Calu3 (cell line): Measurements from ENCODE around the gene EFCAB11. TPM values are rescaled to one million over a fixed set of nuclear protein-coding genes. Genes with fewer than 3 reads are reported as not detected.

Source experiments
- BruUV-seq: library from RNA; stranded (reverse); fragments of 400-500 nt; replicated peaks from 2 replicates; lab custom pipeline; 2021; lab: Mats Ljungman, UMichigan
- CTCF ChIA-PET: fragments of 300-600 bp; sonication (Branson Sonifier 250); formaldehyde crosslinking; loops from one replicate; lab custom pipeline; 2022; ENCODE audit warnings: antibody characterized with exemption; lab: Charles Lee
- DNase-seq: peaks from one replicate; pipeline ENCODE4 v3.0.0; 2022
- H3K27ac Mint-ChIP-seq: one replicate; pipeline ENCODE4 v1.8.0; 2022; ENCODE audit warnings: mixed read lengths; ENCODE audit not compliant: unreplicated experiment
- H3K27me3 Mint-ChIP-seq: one replicate; pipeline ENCODE4 v1.8.0; 2022; ENCODE audit warnings: mixed read lengths; ENCODE audit not compliant: unreplicated experiment
- H3K36me3 Mint-ChIP-seq: one replicate; pipeline ENCODE4 v1.8.0; 2022; ENCODE audit warnings: mild to moderate bottlenecking, moderate library complexity, mixed read lengths; ENCODE audit not compliant: insufficient read depth, unreplicated experiment
- H3K4me1 Mint-ChIP-seq: one replicate; pipeline ENCODE4 v1.8.0; 2022; ENCODE audit warnings: mild to moderate bottlenecking, low read depth, mixed read lengths; ENCODE audit not compliant: unreplicated experiment
- H3K4me3 Mint-ChIP-seq: one replicate; pipeline ENCODE4 v1.8.0; 2022; ENCODE audit warnings: mild to moderate bottlenecking, low read depth, moderate library complexity, mixed read lengths; ENCODE audit not compliant: unreplicated experiment
- H3K9me3 Mint-ChIP-seq: one replicate; pipeline ENCODE4 v1.8.0; 2022; ENCODE audit warnings: low read depth, mixed read lengths; ENCODE audit not compliant: unreplicated experiment
- CTCF ChIP-seq: fragments of 200-600 bp; IDR thresholded peaks from one replicate; pipeline ENCODE4 v1.8.0; 2022; ENCODE audit warnings: antibody characterized with exemption; ENCODE audit not compliant: unreplicated experiment
- intact Hi-C: fragments of 100-400 bp; cut with micrococcal nuclease; formaldehyde crosslinking; loops from one replicate; pipeline ENCODE4 v1.10.0; 2022; ENCODE audit not compliant: unreplicated experiment
- total RNA-seq: library from RNA; stranded (reverse); gene quantifications from 2 replicates; pipeline ENCODE4 v1.2.3, GENCODE V29; 2022

EFCAB11 gene
- total RNA-seq, 1 experiment from 2014 or later, result 29.4 TPM

- no peak for DNase-seq
- CTCF ChIA-PET, result interaction anchor here (0.6 to 1.3 kb wide), 2 partner anchors 280 to 941 kb away, joined by 3 to 4 read pairs; no protein-coding TSS in a partner anchor
- no peaks in the 10 kb centered on the region for H3K9me3 Mint-ChIP-seq
- peak overlapping the region; percentile 95 for H3K4me3 Mint-ChIP-seq
- TF ChIP-seq CTCF, result no peak
- intact Hi-C loops, result no loop called here
- BruUV-seq, result TSS peak; percentile 69
- no peaks in the 10 kb centered on the region for H3K27me3 Mint-ChIP-seq
- peaks cover 35% of the 10 kb centered on the region for H3K36me3 Mint-ChIP-seq
- H3K4me1 Mint-ChIP-seq, result peaks cover 26% of the 10 kb centered on the region
- no peak overlapping the region for H3K27ac Mint-ChIP-seq
Measured at GRCh38 chr14:89953602-89954001, 928 bp downstream of the EFCAB11 start.

GRCh38 chr14:89952576-89952975, 2.0 kb downstream of the EFCAB11 start:
- H3K9me3 Mint-ChIP-seq, result no peaks in the 10 kb centered on the region
- peaks cover 23% of the 10 kb centered on the region for H3K4me1 Mint-ChIP-seq
- CTCF ChIA-PET, result no interaction called here
- H3K36me3 Mint-ChIP-seq, result peaks cover 35% of the 10 kb centered on the region
- no peaks in the 10 kb centered on the region for H3K27me3 Mint-ChIP-seq
- no peak for DNase-seq
- BruUV-seq, result no TSS peak
- no peak overlapping the region for H3K4me3 Mint-ChIP-seq
- intact Hi-C loops, result no loop called here
- no peak overlapping the region for H3K27ac Mint-ChIP-seq
- no peak for TF ChIP-seq CTCF

- Mint-ChIP-seq H3K36me3 (no peaks in the 10 kb centered on the region), H3K27ac (no peak overlapping the region), H3K4me1 (no peaks in the 10 kb centered on the region), H3K27me3 (no peaks in the 10 kb centered on the region), H3K4me3 (no peak overlapping the region), H3K9me3 (no peaks in the 10 kb centered on the region)
- no peak for DNase-seq
- intact Hi-C loops, result no loop called here
- BruUV-seq, result no TSS peak
- no peak for TF ChIP-seq CTCF
- CTCF ChIA-PET, result no interaction called here
Measured at GRCh38 chr14:89947344-89947743, 7.2 kb downstream of the EFCAB11 start.

GRCh38 chr14:89941830-89942377, 12.6 kb downstream of the EFCAB11 start:
- Mint-ChIP-seq H3K4me1 (no peaks in the 10 kb centered on the region), H3K36me3 (no peaks in the 10 kb centered on the region), H3K27me3 (no peaks in the 10 kb centered on the region), H3K4me3 (no peak overlapping the region), H3K27ac (no peak overlapping the region), H3K9me3 (no peaks in the 10 kb centered on the region)
- BruUV-seq, result no TSS peak
- DNase-seq, result no peak
- no peak for TF ChIP-seq CTCF
- intact Hi-C loops, result no loop called here
- CTCF ChIA-PET, result no interaction called here
